Measurements from ENCODE around the gene ZNF385D. TPM values are rescaled to one million over a fixed set of nuclear protein-coding genes. Genes with fewer than 3 reads are reported as not detected.

The ZNF385D gene
- total RNA-seq, 2 donors from 2014 or later: 1.5 to 2.6 TPM

DNA sequence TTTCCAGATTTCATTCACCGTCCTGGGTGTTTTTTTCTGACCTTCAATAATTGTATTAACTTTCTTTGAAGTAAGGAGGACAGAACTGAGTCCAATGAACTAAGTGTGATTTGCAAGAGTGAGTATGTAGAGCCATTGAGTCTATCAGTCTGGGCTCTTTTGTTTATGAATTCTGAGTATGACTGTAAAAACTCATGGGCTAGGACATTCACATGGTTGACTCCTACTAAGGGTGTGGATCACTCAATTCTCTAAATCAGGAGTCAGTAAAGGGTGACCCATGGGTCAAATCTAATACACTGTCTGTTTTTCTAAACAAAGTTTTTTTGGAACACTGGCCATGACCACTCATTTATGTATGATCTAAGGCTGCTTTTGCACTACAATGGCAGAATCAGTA is 269.0 kb downstream of the ZNF385D start:
- Histone ChIP-seq H3K27me3 (no peaks in the 10 kb centered on the region), H3K9me3 (no peaks in the 10 kb centered on the region), H3K4me1 (no peaks in the 10 kb centered on the region), H3K4me3 (no peak overlapping the region), H3K36me3 (no peaks in the 10 kb centered on the region), H3K9ac (ENCODE audit: low read depth in 2 of 2, low read length in 2 of 2) (no peak overlapping the region), H3K27ac (no peak overlapping the region)
- TF ChIP-seq, protein P1, sequence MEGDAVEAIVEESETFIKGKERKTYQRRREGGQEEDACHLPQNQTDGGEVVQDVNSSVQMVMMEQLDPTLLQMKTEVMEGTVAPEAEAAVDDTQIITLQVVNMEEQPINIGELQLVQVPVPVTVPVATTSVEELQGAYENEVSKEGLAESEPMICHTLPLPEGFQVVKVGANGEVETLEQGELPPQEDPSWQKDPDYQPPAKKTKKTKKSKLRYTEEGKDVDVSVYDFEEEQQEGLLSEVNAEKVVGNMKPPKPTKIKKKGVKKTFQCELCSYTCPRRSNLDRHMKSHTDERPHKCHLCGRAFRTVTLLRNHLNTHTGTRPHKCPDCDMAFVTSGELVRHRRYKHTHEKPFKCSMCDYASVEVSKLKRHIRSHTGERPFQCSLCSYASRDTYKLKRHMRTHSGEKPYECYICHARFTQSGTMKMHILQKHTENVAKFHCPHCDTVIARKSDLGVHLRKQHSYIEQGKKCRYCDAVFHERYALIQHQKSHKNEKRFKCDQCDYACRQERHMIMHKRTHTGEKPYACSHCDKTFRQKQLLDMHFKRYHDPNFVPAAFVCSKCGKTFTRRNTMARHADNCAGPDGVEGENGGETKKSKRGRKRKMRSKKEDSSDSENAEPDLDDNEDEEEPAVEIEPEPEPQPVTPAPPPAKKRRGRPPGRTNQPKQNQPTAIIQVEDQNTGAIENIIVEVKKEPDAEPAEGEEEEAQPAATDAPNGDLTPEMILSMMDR (IDR thresholded peaks at IDR 0.05): no peak
- DNase-seq: no peak
- intact Hi-C loops (cut with DNase I): no loop called here

DNA sequence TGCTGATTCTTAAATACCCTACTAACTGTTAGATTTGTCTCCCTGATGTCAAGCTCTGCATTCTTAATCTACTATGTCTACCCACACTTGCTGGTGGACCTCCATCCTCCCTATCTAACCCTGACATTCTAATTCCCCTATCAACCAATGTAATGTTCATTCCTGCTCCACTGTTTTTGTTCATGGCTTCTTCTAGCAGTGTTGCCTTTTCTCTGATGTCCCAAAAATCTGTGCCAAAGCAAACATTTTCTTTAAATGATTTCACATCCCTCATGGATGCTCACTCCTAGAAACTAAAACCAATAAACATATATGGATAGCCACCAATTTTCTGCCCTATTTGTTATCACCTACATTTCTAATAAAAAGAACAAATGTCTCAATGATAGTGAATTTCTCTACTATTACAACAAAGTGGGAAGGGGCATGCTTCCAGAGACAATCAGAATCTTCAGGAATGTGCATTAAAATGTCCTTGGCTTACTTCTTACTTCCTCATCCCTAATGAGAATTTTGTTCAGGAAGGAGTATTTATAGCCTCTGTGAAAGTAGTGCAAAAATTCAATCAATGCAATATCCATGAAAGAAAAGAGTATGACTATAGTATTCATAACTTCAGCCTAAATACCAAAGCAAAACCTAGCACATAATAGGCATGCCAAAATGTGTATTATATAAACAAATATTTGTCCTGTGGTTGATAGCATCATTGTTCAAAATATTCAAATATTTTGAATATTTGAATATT is 273.3 kb downstream of the ZNF385D start:
- Histone ChIP-seq H3K9me3 (no peaks in the 10 kb centered on the region), H3K9ac (ENCODE audit: low read depth in 2 of 2, low read length in 2 of 2) (no peak overlapping the region), H3K27ac (no peak overlapping the region), H3K4me3 (no peak overlapping the region), H3K36me3 (no peaks in the 10 kb centered on the region), H3K4me1 (no peaks in the 10 kb centered on the region), H3K27me3 (no peaks in the 10 kb centered on the region)
- TF ChIP-seq, protein P1 (IDR thresholded peaks at IDR 0.05): no peak
- intact Hi-C loops (cut with DNase I): no loop called here
- DNase-seq: no peak

DNA sequence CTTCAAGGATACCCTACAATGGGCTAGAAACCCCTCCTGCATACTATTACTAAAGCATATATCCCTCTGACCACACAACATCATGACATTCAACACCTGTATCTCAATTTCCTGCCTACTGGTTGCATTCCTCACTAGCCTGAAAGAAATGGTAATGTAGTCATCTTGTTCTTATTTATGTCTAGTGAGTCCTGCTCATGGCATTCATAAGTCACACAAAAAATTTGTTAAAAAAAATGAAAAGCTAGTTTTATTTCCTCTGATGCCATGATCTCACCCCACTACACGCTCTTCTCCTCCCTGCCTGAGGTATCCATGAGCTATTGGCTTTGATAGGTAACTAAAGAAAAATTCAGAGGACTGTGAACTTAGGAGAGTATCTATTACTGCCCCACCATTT is 284.5 kb downstream of the ZNF385D start:
- Histone ChIP-seq H3K4me3 (no peak overlapping the region), H3K27me3 (no peaks in the 10 kb centered on the region), H3K27ac (no peak overlapping the region), H3K9ac (ENCODE audit: low read depth in 2 of 2, low read length in 2 of 2) (no peak overlapping the region), H3K4me1 (no peaks in the 10 kb centered on the region), H3K36me3 (no peaks in the 10 kb centered on the region), H3K9me3 (no peaks in the 10 kb centered on the region)
- no peak for DNase-seq
- TF ChIP-seq, protein P1 (IDR thresholded peaks at IDR 0.05): no peak
- intact Hi-C loops (cut with DNase I): no loop called here

DNA sequence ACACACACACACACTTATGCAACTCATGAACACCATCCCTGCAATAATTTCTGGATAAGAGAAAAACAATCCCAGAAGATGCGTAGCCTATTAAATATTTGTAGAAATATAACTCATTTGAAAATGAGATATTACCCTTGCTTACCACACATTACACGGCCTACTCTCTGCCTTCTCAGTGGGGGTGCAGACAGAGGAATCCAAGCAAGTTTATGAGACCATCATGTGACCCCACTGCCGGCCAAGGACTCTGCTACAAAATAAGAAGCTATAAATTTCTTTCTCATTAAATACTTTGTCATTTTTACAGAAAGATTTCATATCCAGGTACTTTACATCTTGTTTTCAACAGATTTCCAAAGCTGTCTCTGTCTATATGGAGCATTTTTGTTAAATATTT is 286.3 kb downstream of the ZNF385D start:
- Histone ChIP-seq H3K27ac (no peak overlapping the region), H3K36me3 (no peaks in the 10 kb centered on the region), H3K4me1 (no peaks in the 10 kb centered on the region), H3K9ac (ENCODE audit: low read depth in 2 of 2, low read length in 2 of 2) (no peak overlapping the region), H3K4me3 (no peak overlapping the region), H3K27me3 (no peaks in the 10 kb centered on the region), H3K9me3 (no peaks in the 10 kb centered on the region)
- no peak for DNase-seq
- intact Hi-C loops (cut with DNase I): no loop called here
- TF ChIP-seq, protein P1 (IDR thresholded peaks at IDR 0.05): no peak

DNA sequence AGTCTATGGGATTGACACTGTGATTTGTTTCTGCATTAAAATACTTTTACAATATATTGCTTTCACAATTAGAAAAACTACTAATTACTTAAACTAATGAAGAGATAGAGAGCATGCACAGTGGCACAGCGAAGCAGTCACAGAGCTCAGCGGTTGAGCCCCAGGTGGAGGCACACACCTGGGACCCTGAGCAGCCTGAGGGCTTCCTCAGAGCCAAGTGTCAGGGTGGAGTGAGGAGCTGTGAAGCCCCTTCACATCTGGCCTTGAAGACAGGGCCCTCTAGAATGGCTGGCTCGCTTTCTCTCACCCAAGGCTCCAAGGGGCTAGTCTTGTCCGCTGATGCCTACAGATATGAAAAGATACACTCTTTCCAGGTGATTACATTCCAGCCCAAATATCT is 287.7 kb downstream of the ZNF385D start:
- no peaks in the 10 kb centered on the region for H3K36me3 ChIP-seq
- TF ChIP-seq, protein P1 (IDR thresholded peaks at IDR 0.05): no peak
- no peak overlapping the region for H3K9ac ChIP-seq (ENCODE audit: low read depth in 2 of 2, low read length in 2 of 2)
- H3K4me1 ChIP-seq: no peaks in the 10 kb centered on the region
- H3K27me3 ChIP-seq: no peaks in the 10 kb centered on the region
- intact Hi-C loops (cut with DNase I): no loop called here
- DNase-seq: no peak
- no peaks in the 10 kb centered on the region for H3K9me3 ChIP-seq
- no peak overlapping the region for H3K4me3 ChIP-seq
- H3K27ac ChIP-seq: no peak overlapping the region

Data from colonic mucosa (tissue), 4 donors.